ENCODE measurements around the gene CEACAM4.

DNA sequence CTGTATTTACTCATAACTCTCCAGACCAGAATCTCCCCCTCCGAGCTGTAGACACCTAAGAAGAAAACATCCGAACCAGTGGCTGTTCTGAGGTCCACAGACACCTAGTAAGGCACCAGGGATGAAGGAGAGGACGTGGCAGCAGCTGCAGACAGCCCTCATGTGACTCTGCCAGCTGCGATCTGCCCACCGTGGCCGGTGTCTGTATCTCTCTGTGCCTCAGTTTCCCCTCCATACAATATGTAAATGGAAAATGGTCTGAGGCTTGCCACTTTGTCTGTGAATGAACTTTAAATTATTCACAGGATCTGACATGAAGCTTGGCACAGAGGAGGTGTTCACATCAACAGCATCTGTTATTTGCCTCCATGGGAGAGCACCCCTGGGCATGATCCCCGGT, 2.4 kb downstream of the CEACAM4 start:
- no peak for TF ChIP-seq EGR1 (IDR thresholded peaks at IDR 0.05)
- TF ChIP-seq CREB1 (IDR thresholded peaks at IDR 0.05; ENCODE audit: low read depth): no peak
- TF ChIP-seq, protein P1, sequence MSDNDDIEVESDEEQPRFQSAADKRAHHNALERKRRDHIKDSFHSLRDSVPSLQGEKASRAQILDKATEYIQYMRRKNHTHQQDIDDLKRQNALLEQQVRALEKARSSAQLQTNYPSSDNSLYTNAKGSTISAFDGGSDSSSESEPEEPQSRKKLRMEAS (IDR thresholded peaks at IDR 0.05): no peak
- no peak for TF ChIP-seq CEBPB (IDR thresholded peaks at IDR 0.05)
- TF ChIP-seq, protein P2, sequence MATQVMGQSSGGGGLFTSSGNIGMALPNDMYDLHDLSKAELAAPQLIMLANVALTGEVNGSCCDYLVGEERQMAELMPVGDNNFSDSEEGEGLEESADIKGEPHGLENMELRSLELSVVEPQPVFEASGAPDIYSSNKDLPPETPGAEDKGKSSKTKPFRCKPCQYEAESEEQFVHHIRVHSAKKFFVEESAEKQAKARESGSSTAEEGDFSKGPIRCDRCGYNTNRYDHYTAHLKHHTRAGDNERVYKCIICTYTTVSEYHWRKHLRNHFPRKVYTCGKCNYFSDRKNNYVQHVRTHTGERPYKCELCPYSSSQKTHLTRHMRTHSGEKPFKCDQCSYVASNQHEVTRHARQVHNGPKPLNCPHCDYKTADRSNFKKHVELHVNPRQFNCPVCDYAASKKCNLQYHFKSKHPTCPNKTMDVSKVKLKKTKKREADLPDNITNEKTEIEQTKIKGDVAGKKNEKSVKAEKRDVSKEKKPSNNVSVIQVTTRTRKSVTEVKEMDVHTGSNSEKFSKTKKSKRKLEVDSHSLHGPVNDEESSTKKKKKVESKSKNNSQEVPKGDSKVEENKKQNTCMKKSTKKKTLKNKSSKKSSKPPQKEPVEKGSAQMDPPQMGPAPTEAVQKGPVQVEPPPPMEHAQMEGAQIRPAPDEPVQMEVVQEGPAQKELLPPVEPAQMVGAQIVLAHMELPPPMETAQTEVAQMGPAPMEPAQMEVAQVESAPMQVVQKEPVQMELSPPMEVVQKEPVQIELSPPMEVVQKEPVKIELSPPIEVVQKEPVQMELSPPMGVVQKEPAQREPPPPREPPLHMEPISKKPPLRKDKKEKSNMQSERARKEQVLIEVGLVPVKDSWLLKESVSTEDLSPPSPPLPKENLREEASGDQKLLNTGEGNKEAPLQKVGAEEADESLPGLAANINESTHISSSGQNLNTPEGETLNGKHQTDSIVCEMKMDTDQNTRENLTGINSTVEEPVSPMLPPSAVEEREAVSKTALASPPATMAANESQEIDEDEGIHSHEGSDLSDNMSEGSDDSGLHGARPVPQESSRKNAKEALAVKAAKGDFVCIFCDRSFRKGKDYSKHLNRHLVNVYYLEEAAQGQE (IDR thresholded peaks at IDR 0.05; ENCODE audit: low read depth): no peak
- TF ChIP-seq YY1 (IDR thresholded peaks at IDR 0.05; ENCODE audit: low read depth): no peak
- no peak for TF ChIP-seq EP300 (IDR thresholded peaks at IDR 0.05; ENCODE audit: borderline replicate concordance)
- TF ChIP-seq FOXM1 (IDR thresholded peaks at IDR 0.05; ENCODE audit: borderline replicate concordance, low read depth): no peak
- TF ChIP-seq RAD21 (IDR thresholded peaks at IDR 0.05; ENCODE audit: low read depth): no peak
- TF ChIP-seq NFIC (IDR thresholded peaks at IDR 0.05): no peak
- TF ChIP-seq TCF12 (IDR thresholded peaks at IDR 0.05; ENCODE audit: low read depth): no peak
- TF ChIP-seq TAF1 (IDR thresholded peaks at IDR 0.05; ENCODE audit: low read depth): no peak
- TF ChIP-seq ZBTB7A (IDR thresholded peaks at IDR 0.05; ENCODE audit: low read depth): no peak
- no peak for TF ChIP-seq TEAD4 (IDR thresholded peaks at IDR 0.05)

Data from Ishikawa (cell line).